HCT116 (cell line): ENCODE measurements around the gene GCNT3. TPM values are rescaled to one million over a fixed set of nuclear protein-coding genes. Genes with fewer than 3 reads are reported as not detected.

Source experiments
- ATAC-seq: fragments of 200-7000 bp; cut with Tn5 transposase; 2 replicates; pipeline ENCODE4 v1.9.1; 2020; ENCODE audit warnings: mild to moderate bottlenecking, moderate library complexity
- BruUV-seq: library from RNA; stranded (reverse); fragments of 400-500 nt; replicated peaks from 2 replicates; lab custom pipeline; 2021; lab: Mats Ljungman, UMichigan
- CTCF ChIA-PET: fragments of 300-600 bp; sonication (Branson Sonifier 250); formaldehyde crosslinking; loops from one replicate; lab custom pipeline; 2021; ENCODE audit warnings: antibody characterized with exemption; lab: Charles Lee
- POLR2A ChIA-PET: fragments of 300-600, 350-600 bp; sonication (Branson Sonifier 250); formaldehyde crosslinking; loops from one replicate; lab custom pipeline; 2021; ENCODE audit warnings: antibody characterized with exemption; lab: Charles Lee
- RAD21 ChIA-PET, 2 experiments: fragments of 300-600 bp; sonication (Branson Sonifier 250); formaldehyde crosslinking; loops; one replicate each; lab custom pipeline; 2023; ENCODE audit warnings: low total read pairs in 2 of 2; ENCODE audit not compliant: uncharacterized antibody in 2 of 2, unreplicated experiment in 2 of 2, low non-redundant PET in 1 of 2; lab: Charles Lee
- DNase-seq: peaks from one replicate; pipeline ENCODE4 v3.0.0-alpha.2; 2010; ENCODE audit warnings: low read depth, low spot score
- H2AFZ ChIP-seq: fragments of 200-600 bp; shearing (Covaris generic), sonication (generic); 2 replicates; pipeline ENCODE4 v1.6.1; 2017; ENCODE audit warnings: low read depth, mixed run types, mixed read lengths, antibody characterized with exemption, low read length; ENCODE audit not compliant: poor library complexity, severe bottlenecking
- H3K27ac ChIP-seq: 2 replicates; pipeline ENCODE4 v1.5.1; 2012; ENCODE audit warnings: low read depth, low read length
- H3K27me3 ChIP-seq: fragments of 200-600 bp; sonication (generic); 2 replicates; pipeline ENCODE4 v1.6.1; 2016; ENCODE audit warnings: mixed run types, low read length, mixed read lengths; ENCODE audit not compliant: insufficient read depth
- H3K36me3 ChIP-seq, 2 experiments: fragments of 200-500 bp in 1 of 2; fragments of 200-600 bp in 1 of 2; sonication (Bioruptor generic) in 1 of 2; sonication (generic) in 1 of 2; 2 replicates each; pipeline versions ENCODE4 v1.5.1 to v1.6.1; 2014 to 2016; ENCODE audit warnings: low read length in 2 of 2, inconsistent platforms in 1 of 2, mixed read lengths in 1 of 2, mixed run types in 1 of 2; ENCODE audit not compliant: insufficient read depth in 2 of 2, control insufficient read depth in 1 of 2
- H3K4me1 ChIP-seq, 2 experiments: fragments of 200-600 bp in 1 of 2; sonication (generic) in 1 of 2; 2 replicates each; pipeline versions ENCODE4 v1.5.1 to v1.6.1; 2012 to 2017; ENCODE audit warnings: low read length in 2 of 2, inconsistent platforms in 1 of 2, mild to moderate bottlenecking in 1 of 2, mixed read lengths in 1 of 2, mixed run types in 1 of 2, moderate library complexity in 1 of 2; ENCODE audit not compliant: insufficient read depth in 2 of 2, control insufficient read depth in 1 of 2
- H3K4me2 ChIP-seq: fragments of 200-600 bp; sonication (generic); 2 replicates; pipeline ENCODE4 v1.6.1; 2017; ENCODE audit warnings: mixed run types, low read length, mixed read lengths
- H3K4me3 ChIP-seq, 2 experiments: fragments of 200-600 bp in 1 of 2; sonication (generic) in 1 of 2; replicated peaks in 1 of 2; 2 replicates each; pipeline ENCODE4 v1.5.1; 2011 to 2016; ENCODE audit warnings: low read length in 2 of 2, control low read depth in 1 of 2, low read depth in 1 of 2, mild to moderate bottlenecking in 1 of 2, mixed read lengths in 1 of 2, mixed run types in 1 of 2
- H3K79me2 ChIP-seq: fragments of 200-600 bp; sonication (generic); 2 replicates; pipeline ENCODE4 v1.6.1; 2017; ENCODE audit warnings: mild to moderate bottlenecking, mixed run types, low read length, moderate library complexity, mixed read lengths; ENCODE audit not compliant: insufficient read depth
- H3K9ac ChIP-seq: fragments of 200-600 bp; sonication (generic); 2 replicates; pipeline ENCODE4 v1.6.1; 2016; ENCODE audit warnings: low read length, mixed read lengths
- H3K9me2 ChIP-seq: fragments of 200-600 bp; sonication (generic), shearing (Covaris generic); 2 replicates; pipeline ENCODE4 v1.6.1; 2017; ENCODE audit warnings: mixed run types, mild to moderate bottlenecking, moderate library complexity; ENCODE audit not compliant: insufficient read depth
- H3K9me3 ChIP-seq, 2 experiments: fragments of 200-500 bp in 1 of 2; fragments of 200-600 bp in 1 of 2; sonication (Bioruptor generic) in 1 of 2; sonication (generic) in 1 of 2; 2 replicates each; pipeline ENCODE4 v1.6.1; 2014 to 2017; ENCODE audit warnings: low read length in 2 of 2, mixed read lengths in 2 of 2, inconsistent platforms in 1 of 2, low read depth in 1 of 2, mild to moderate bottlenecking in 1 of 2, mixed run types in 1 of 2, moderate library complexity in 1 of 2; ENCODE audit not compliant: control insufficient read depth in 1 of 2, insufficient read depth in 1 of 2
- H4K20me1 ChIP-seq: fragments of 200-600 bp; sonication (generic), shearing (Covaris generic); 2 replicates; pipeline ENCODE4 v1.6.1; 2017; ENCODE audit warnings: mixed run types, mild to moderate bottlenecking, moderate library complexity; ENCODE audit not compliant: insufficient read depth
- CBX3 ChIP-seq: IDR thresholded peaks from 2 replicates; pipeline ENCODE4 v1.6.1; 2012; ENCODE audit warnings: low read depth
- CEBPB ChIP-seq: IDR thresholded peaks from 2 replicates; pipeline ENCODE4 v1.6.1; 2012; ENCODE audit warnings: low read depth
- EZH2 ChIP-seq: fragments of 200-600 bp; sonication (generic); IDR thresholded peaks from 2 replicates; pipeline ENCODE4 v1.6.1; 2017; ENCODE audit warnings: antibody characterized with exemption, mixed run types
- EZH2phosphoT487 ChIP-seq: fragments of 200-600 bp; IDR thresholded peaks from 2 replicates; pipeline ENCODE4 v1.6.1; 2018; ENCODE audit warnings: antibody characterized with exemption, borderline replicate concordance
- JUND ChIP-seq: IDR thresholded peaks from 2 replicates; pipeline ENCODE4 v1.6.1; 2012
- POLR2A ChIP-seq: IDR thresholded peaks from 2 replicates; pipeline ENCODE4 v1.7.0; 2011; ENCODE audit warnings: borderline replicate concordance; ENCODE audit not compliant: insufficient read depth, insufficient read length; ENCODE audit errors: extremely low read depth
- POLR2AphosphoS5 ChIP-seq: IDR thresholded peaks from 2 replicates; pipeline ENCODE4 v1.6.1; 2011; ENCODE audit warnings: mild to moderate bottlenecking, low read depth, low read length, moderate library complexity
- RAD21 ChIP-seq: IDR thresholded peaks from 2 replicates; pipeline ENCODE4 v1.6.1; 2012; ENCODE audit warnings: low read depth, mild to moderate bottlenecking
- SIN3A ChIP-seq: IDR thresholded peaks from 2 replicates; pipeline ENCODE4 v1.6.1; 2012; ENCODE audit warnings: low read depth
- SRF ChIP-seq: IDR thresholded peaks from 2 replicates; pipeline ENCODE4 v1.6.1; 2012; ENCODE audit warnings: low read depth
- ZNF274 ChIP-seq: fragments of 200-500 bp; sonication (Bioruptor generic); IDR thresholded peaks from 2 replicates; pipeline ENCODE4 v1.6.1; 2014; ENCODE audit warnings: mild to moderate bottlenecking, low read depth, low read length, inconsistent platforms
- intact Hi-C: fragments of 100-400 bp; cut with micrococcal nuclease; formaldehyde crosslinking; loops from 2 replicates; pipeline ENCODE4 v1.10.0; 2022
- total RNA-seq: library from RNA; stranded (reverse); gene quantifications from one replicate; pipeline ENCODE4 v1.2.1, GENCODE V29; 2021; ENCODE audit not compliant: unreplicated experiment
- TF ChIP-seq, protein P1 (sequence below), 3 experiments: fragments of 200-600 bp in 1 of 3; sonication (generic) in 1 of 3; IDR thresholded peaks in 2 of 3; conservative IDR thresholded peaks in 1 of 3; 2 replicates each; pipeline ENCODE4 v1.5.1; 2012 to 2017; ENCODE audit warnings: low read depth in 2 of 3, low read length in 2 of 3, antibody characterized with exemption in 1 of 3, borderline replicate concordance in 1 of 3, control low read depth in 1 of 3, mild to moderate bottlenecking in 1 of 3, mixed read lengths in 1 of 3, mixed run types in 1 of 3, moderate library complexity in 1 of 3; ENCODE audit not compliant: insufficient read depth in 1 of 3
- TF ChIP-seq, protein P2 (sequence below): IDR thresholded peaks from 2 replicates; pipeline ENCODE4 v1.6.1; 2012

Gene GCNT3
- total RNA-seq, 1 experiment from 2014 or later, result 5.6 TPM

DNA sequence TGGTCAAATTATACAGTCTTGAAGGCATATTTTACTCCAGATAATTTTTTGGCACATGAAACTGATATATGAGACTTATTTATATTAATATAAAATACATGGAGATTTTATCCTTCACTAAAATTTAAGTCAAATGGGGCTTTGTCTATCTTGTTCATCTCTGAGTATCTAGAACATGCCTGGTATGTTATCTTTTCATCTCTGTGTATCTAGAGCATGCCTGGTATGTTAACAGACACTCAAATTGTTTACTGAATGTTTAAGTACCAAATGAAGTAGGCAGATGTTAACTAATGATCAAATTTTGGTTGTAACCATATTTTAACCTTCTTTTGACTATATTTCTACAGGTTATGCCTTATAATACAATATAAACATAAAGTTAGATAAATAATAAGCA lies 38.0 kb downstream of the GCNT3 start:
- DNase-seq (no peak), ATAC-seq (no peak)
- Histone ChIP-seq H3K4me3 (no peak overlapping the region), H3K79me2 (peaks cover 75% of the 10 kb centered on the region), H3K9me3 (no peaks in the 10 kb centered on the region), H3K36me3 (peaks cover 21% of the 10 kb centered on the region in 2 experiments; a peak in 3 of 4 replicates), H2AFZ (no peak overlapping the region), H4K20me1 (no peaks in the 10 kb centered on the region)
- POLR2A ChIA-PET, result no interaction called here
- CTCF ChIA-PET, result no interaction called here
- RAD21 ChIA-PET, result no interaction called here
- TF ChIP-seq RAD21 (no peak), EZH2phosphoT487 (no peak), CBX3 (no peak), JUND (no peak), EZH2 (no peak), ZNF274 (no peak), CEBPB (no peak), POLR2A (no peak), POLR2AphosphoS5 (no peak), SRF (no peak), SIN3A (no peak)
- TF ChIP-seq, protein P1, sequence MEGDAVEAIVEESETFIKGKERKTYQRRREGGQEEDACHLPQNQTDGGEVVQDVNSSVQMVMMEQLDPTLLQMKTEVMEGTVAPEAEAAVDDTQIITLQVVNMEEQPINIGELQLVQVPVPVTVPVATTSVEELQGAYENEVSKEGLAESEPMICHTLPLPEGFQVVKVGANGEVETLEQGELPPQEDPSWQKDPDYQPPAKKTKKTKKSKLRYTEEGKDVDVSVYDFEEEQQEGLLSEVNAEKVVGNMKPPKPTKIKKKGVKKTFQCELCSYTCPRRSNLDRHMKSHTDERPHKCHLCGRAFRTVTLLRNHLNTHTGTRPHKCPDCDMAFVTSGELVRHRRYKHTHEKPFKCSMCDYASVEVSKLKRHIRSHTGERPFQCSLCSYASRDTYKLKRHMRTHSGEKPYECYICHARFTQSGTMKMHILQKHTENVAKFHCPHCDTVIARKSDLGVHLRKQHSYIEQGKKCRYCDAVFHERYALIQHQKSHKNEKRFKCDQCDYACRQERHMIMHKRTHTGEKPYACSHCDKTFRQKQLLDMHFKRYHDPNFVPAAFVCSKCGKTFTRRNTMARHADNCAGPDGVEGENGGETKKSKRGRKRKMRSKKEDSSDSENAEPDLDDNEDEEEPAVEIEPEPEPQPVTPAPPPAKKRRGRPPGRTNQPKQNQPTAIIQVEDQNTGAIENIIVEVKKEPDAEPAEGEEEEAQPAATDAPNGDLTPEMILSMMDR (IDR thresholded peaks at IDR 0.05 in 2 of 3, conservative IDR thresholded peaks at IDR 0.05 in 1 of 3; ENCODE audit: borderline replicate concordance in 1 of 3, insufficient read depth in 1 of 3, low read depth in 2 of 3, low read length in 2 of 3), result no peak
- TF ChIP-seq, protein P2, sequence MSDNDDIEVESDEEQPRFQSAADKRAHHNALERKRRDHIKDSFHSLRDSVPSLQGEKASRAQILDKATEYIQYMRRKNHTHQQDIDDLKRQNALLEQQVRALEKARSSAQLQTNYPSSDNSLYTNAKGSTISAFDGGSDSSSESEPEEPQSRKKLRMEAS, result no peak
- TF ChIP-seq, all 23 proteins: peak for 0
- no peak overlapping the region for H3K27ac ChIP-seq
- no TSS peak for BruUV-seq
- H3K4me1 ChIP-seq, result no peaks in the 10 kb centered on the region
- no peak overlapping the region for H3K4me2 ChIP-seq
- no peaks in the 10 kb centered on the region for H3K27me3 ChIP-seq
- intact Hi-C loops, result no loop called here
- H3K9ac ChIP-seq, result no peak overlapping the region
- no peaks in the 10 kb centered on the region for H3K9me2 ChIP-seq
